Panc1 (cell line): ENCODE measurements around the gene TMEM129. TPM values are rescaled to one million over a fixed set of nuclear protein-coding genes. Genes with fewer than 3 reads are reported as not detected.

Source experiments
- ATAC-seq: fragments of 200-7000 bp; cut with Tn5 transposase; 2 replicates; pipeline ENCODE4 v1.9.1; 2020; ENCODE audit warnings: mild to moderate bottlenecking, moderate library complexity
- BruUV-seq: library from RNA; stranded (reverse); fragments of 400-500 nt; replicated peaks from 2 replicates; lab custom pipeline; 2021; lab: Mats Ljungman, UMichigan
- CTCF ChIA-PET: fragments of 300-600 bp; sonication (Branson Sonifier 250); formaldehyde crosslinking; loops from one replicate; lab custom pipeline; 2022; ENCODE audit warnings: antibody characterized with exemption; lab: Charles Lee
- POLR2A ChIA-PET: fragments of 300-600 bp; sonication (Branson Sonifier 250); formaldehyde crosslinking; loops from one replicate; lab custom pipeline; 2022; ENCODE audit warnings: antibody characterized with exemption; lab: Charles Lee
- DNase-seq: peaks from one replicate; pipeline ENCODE4 v3.0.0-alpha.2; 2010; ENCODE audit warnings: low read depth, low spot score
- H3K27ac ChIP-seq: 2 replicates; pipeline ENCODE4 v1.5.1; 2011; ENCODE audit warnings: mild to moderate bottlenecking, low read length, inconsistent platforms
- H3K27me3 ChIP-seq: fragments of 200-500 bp; sonication (Bioruptor generic); 2 replicates; pipeline ENCODE4 v1.6.0; 2014; ENCODE audit warnings: low read length, inconsistent platforms; ENCODE audit not compliant: control insufficient read depth, insufficient read depth
- H3K36me3 ChIP-seq: fragments of 200-500 bp; sonication (Bioruptor generic); 2 replicates; pipeline ENCODE4 v1.5.1; 2014; ENCODE audit warnings: inconsistent platforms, mild to moderate bottlenecking, low read length, moderate library complexity; ENCODE audit not compliant: control insufficient read depth, insufficient read depth
- H3K4me1 ChIP-seq: 2 replicates; pipeline ENCODE4 v1.5.1; 2011; ENCODE audit warnings: inconsistent platforms, mild to moderate bottlenecking, low read length, moderate library complexity; ENCODE audit not compliant: control insufficient read depth, insufficient read depth
- H3K4me3 ChIP-seq, 2 experiments: 2 replicates each; pipeline ENCODE4 v1.5.1; 2011 to 2012; ENCODE audit warnings: low read depth in 2 of 2, low read length in 2 of 2, mild to moderate bottlenecking in 2 of 2, inconsistent platforms in 1 of 2, moderate library complexity in 1 of 2
- H3K9me3 ChIP-seq: fragments of 200-500 bp; sonication (Bioruptor generic); 2 replicates; pipeline ENCODE4 v1.5.1; 2014; ENCODE audit warnings: low read depth, mild to moderate bottlenecking, inconsistent platforms, low read length, moderate library complexity; ENCODE audit not compliant: control insufficient read depth, insufficient read depth
- POLR2AphosphoS5 ChIP-seq: IDR thresholded peaks from 2 replicates; pipeline ENCODE4 v1.6.1; 2012; ENCODE audit warnings: mild to moderate bottlenecking, low read depth, low read length, moderate library complexity
- SIN3A ChIP-seq: IDR thresholded peaks from 2 replicates; pipeline ENCODE4 v1.6.1; 2012; ENCODE audit warnings: low read depth, mild to moderate bottlenecking, low read length, moderate library complexity, borderline replicate concordance; ENCODE audit not compliant: insufficient read depth
- TCF7L2 ChIP-seq: IDR thresholded peaks from 2 replicates; pipeline ENCODE4 v1.6.1; 2011; ENCODE audit warnings: mild to moderate bottlenecking, low read depth, low read length, inconsistent platforms
- in situ Hi-C: cut with HindIII; loops from 2 replicates; pipeline ENCODE4 v1.10.0; 2016; ENCODE audit warnings: low sequenced_read_pairs, low pct_unique_long_range_greater_than_20kb
- intact Hi-C: fragments of 100-400 bp; cut with micrococcal nuclease; formaldehyde crosslinking; loops from one replicate; pipeline ENCODE4 v1.10.0; 2022; ENCODE audit not compliant: unreplicated experiment
- total RNA-seq: library from RNA; stranded (reverse); gene quantifications from one replicate; pipeline ENCODE4 v1.2.1, GENCODE V29; 2021; ENCODE audit not compliant: unreplicated experiment
- TF ChIP-seq, protein P1 (sequence below): fragments of 450-650 bp; IDR thresholded peaks from 2 replicates; pipeline ENCODE4 v1.5.1; 2017; ENCODE audit warnings: mild to moderate bottlenecking
- TF ChIP-seq, protein P2 (sequence below), 2 experiments: IDR thresholded peaks; 2 replicates each; pipeline ENCODE4 v1.6.1; 2011 to 2012; ENCODE audit warnings: low read depth in 2 of 2, control low read depth in 1 of 2, low read length in 1 of 2, mild to moderate bottlenecking in 1 of 2, moderate library complexity in 1 of 2; ENCODE audit not compliant: insufficient read depth in 1 of 2

TMEM129 gene
- total RNA-seq, 1 experiment from 2014 or later: 32.6 TPM

DNA sequence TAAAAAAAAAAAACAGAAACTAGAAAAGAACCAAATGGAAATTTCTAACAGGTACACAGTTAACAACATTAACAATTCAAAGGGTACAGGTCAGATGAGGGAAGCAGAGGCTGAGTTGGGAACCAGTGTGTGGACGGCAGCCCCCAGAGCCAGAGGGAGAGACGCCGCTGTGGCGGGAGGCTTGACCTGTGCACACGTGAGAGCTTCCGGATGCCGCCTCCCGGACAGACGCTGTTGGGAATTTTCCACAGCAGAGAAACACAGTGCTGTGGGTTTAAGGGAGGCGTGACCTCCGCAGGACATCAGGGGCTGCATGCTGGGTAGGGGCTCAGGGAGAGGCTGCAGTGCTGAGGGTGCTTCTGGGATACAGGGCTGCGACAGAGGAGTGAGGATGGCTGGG is 22.4 kb upstream of the TMEM129 start:
- intact Hi-C loops: no loop called here
- BruUV-seq: no TSS peak
- no peak for DNase-seq
- in situ Hi-C loops: no loop called here
- Histone ChIP-seq H3K27me3 (no peaks in the 10 kb centered on the region), H3K4me3 (no peak overlapping the region), H3K4me1 (peaks cover 3% of the 10 kb centered on the region; the same call in 1 of the 2 replicates), H3K9me3 (no peaks in the 10 kb centered on the region), H3K36me3 (no peaks in the 10 kb centered on the region), H3K27ac (no peak overlapping the region)
- CTCF ChIA-PET: no interaction called here
- POLR2A ChIA-PET: interaction anchor here (0.6 kb wide), 1 partner anchor 64 kb away, joined by 6 read pairs; no protein-coding TSS in a partner anchor
- no peak for ATAC-seq
- TF ChIP-seq POLR2AphosphoS5: no peak
- TF ChIP-seq, protein P1, sequence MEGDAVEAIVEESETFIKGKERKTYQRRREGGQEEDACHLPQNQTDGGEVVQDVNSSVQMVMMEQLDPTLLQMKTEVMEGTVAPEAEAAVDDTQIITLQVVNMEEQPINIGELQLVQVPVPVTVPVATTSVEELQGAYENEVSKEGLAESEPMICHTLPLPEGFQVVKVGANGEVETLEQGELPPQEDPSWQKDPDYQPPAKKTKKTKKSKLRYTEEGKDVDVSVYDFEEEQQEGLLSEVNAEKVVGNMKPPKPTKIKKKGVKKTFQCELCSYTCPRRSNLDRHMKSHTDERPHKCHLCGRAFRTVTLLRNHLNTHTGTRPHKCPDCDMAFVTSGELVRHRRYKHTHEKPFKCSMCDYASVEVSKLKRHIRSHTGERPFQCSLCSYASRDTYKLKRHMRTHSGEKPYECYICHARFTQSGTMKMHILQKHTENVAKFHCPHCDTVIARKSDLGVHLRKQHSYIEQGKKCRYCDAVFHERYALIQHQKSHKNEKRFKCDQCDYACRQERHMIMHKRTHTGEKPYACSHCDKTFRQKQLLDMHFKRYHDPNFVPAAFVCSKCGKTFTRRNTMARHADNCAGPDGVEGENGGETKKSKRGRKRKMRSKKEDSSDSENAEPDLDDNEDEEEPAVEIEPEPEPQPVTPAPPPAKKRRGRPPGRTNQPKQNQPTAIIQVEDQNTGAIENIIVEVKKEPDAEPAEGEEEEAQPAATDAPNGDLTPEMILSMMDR: no peak
- no peak for TF ChIP-seq SIN3A

DNA sequence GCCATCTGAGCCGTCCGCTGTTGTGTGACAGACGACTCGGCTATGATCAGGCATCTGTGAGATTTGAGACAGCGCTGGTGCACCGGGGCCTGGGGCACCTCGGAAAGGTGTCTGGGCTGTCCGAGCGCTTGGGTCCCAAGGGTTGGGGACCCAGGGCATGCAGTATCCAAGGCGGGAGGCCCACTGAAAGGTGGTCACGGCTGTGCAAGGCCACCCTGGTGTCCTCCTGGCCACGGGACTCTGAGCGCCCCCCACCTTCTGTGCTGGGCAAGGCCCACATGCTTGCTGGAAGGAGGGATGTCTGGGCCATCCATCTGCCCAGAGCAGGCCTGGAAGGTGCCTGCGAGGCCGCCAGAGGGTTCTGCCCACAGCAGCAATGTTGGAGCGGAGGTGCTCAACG is 20.1 kb upstream of the TMEM129 start:
- H3K9me3 ChIP-seq: no peaks in the 10 kb centered on the region
- no peaks in the 10 kb centered on the region for H3K27me3 ChIP-seq
- H3K4me3 ChIP-seq: no peak overlapping the region
- TF ChIP-seq, protein P1: no peak
- TF ChIP-seq SIN3A: no peak
- no peak for TF ChIP-seq POLR2AphosphoS5
- TF ChIP-seq TCF7L2: no peak
- TF ChIP-seq, protein P2, sequence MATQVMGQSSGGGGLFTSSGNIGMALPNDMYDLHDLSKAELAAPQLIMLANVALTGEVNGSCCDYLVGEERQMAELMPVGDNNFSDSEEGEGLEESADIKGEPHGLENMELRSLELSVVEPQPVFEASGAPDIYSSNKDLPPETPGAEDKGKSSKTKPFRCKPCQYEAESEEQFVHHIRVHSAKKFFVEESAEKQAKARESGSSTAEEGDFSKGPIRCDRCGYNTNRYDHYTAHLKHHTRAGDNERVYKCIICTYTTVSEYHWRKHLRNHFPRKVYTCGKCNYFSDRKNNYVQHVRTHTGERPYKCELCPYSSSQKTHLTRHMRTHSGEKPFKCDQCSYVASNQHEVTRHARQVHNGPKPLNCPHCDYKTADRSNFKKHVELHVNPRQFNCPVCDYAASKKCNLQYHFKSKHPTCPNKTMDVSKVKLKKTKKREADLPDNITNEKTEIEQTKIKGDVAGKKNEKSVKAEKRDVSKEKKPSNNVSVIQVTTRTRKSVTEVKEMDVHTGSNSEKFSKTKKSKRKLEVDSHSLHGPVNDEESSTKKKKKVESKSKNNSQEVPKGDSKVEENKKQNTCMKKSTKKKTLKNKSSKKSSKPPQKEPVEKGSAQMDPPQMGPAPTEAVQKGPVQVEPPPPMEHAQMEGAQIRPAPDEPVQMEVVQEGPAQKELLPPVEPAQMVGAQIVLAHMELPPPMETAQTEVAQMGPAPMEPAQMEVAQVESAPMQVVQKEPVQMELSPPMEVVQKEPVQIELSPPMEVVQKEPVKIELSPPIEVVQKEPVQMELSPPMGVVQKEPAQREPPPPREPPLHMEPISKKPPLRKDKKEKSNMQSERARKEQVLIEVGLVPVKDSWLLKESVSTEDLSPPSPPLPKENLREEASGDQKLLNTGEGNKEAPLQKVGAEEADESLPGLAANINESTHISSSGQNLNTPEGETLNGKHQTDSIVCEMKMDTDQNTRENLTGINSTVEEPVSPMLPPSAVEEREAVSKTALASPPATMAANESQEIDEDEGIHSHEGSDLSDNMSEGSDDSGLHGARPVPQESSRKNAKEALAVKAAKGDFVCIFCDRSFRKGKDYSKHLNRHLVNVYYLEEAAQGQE (IDR thresholded peaks at IDR 0.05; ENCODE audit: insufficient read depth in 1 of 2, low read depth in 2 of 2, low read length in 1 of 2): no peak
- in situ Hi-C loops: no loop called here
- ChIA-PET CTCF (no interaction called here), POLR2A (no interaction called here)
- ATAC-seq (no peak), DNase-seq (no peak)
- no peak overlapping the region for H3K27ac ChIP-seq
- 0 out of 2 replicates have a peak, but pooled peaks cover 4% of the 10 kb centered on the region for H3K36me3 ChIP-seq
- intact Hi-C loops: no loop called here
- no peaks in the 10 kb centered on the region for H3K4me1 ChIP-seq
- BruUV-seq: no TSS peak
